Measurements from ENCODE around the gene ARID4B. TPM values are rescaled to one million over a fixed set of nuclear protein-coding genes. Genes with fewer than 3 reads are reported as not detected.
A peak's percentile ranks its signal among the peaks of the same experiment; 100 is the strongest.

ARID4B gene
- total and polyA plus RNA-seq, 2 of the 13 experiments (the other 11 are each of a cell fraction or from before 2014, with no cell fraction given) = 9.7 to 24.6 TPM

- TF ChIP-seq ZNF513 (CRISPR knock-in tag; conservative IDR thresholded peaks at IDR 0.05) = no peak
- no peak for TF ChIP-seq ZNF337 (CRISPR knock-in tag; IDR thresholded peaks at IDR 0.05; ENCODE audit: borderline replicate concordance, low read depth)
- TF ChIP-seq DRAP1 (CRISPR knock-in tag; IDR thresholded peaks at IDR 0.05) = peak; percentile 33
- no peak for TF ChIP-seq CREB1 (IDR thresholded peaks at IDR 0.05)
- no peak for TF ChIP-seq CREB1 (CRISPR knock-in tag; IDR thresholded peaks at IDR 0.05)
- TF ChIP-seq ZNF703 (CRISPR knock-in tag; IDR thresholded peaks at IDR 0.05; ENCODE audit: borderline replicate concordance) = no peak
- no peak for TF ChIP-seq PTBP1 (IDR thresholded peaks at IDR 0.05; ENCODE audit: low read depth, low read length, poor library complexity, severe bottlenecking)
- TF ChIP-seq WIZ (CRISPR knock-in tag; IDR thresholded peaks at IDR 0.05) = no peak
- peak; percentile 73; the same call in 1 of the 2 replicates for TF ChIP-seq ZNF652 (CRISPR knock-in tag; IDR thresholded peaks at IDR 0.05; ENCODE audit: borderline replicate concordance, low read depth)
- no peak for TF ChIP-seq PRDM15 (CRISPR knock-in tag; IDR thresholded peaks at IDR 0.05)
- peak; percentile 31; the same call in 1 of the 2 replicates for TF ChIP-seq ZNF362 (CRISPR knock-in tag; IDR thresholded peaks at IDR 0.05; ENCODE audit: borderline replicate concordance)
- no peak for TF ChIP-seq SRSF9 (IDR thresholded peaks at IDR 0.05; ENCODE audit: borderline replicate concordance, insufficient read depth, low read depth, low read length, poor library complexity, severe bottlenecking)
- peak; percentile 78 for TF ChIP-seq TBX2 (CRISPR knock-in tag; IDR thresholded peaks at IDR 0.05; ENCODE audit: borderline replicate concordance)
- TF ChIP-seq RELA (CRISPR knock-in tag; IDR thresholded peaks at IDR 0.05) = no peak
- TF ChIP-seq ZFP1 (CRISPR knock-in tag; IDR thresholded peaks at IDR 0.05) = no peak
- no peak for TF ChIP-seq PHF20 (CRISPR knock-in tag; IDR thresholded peaks at IDR 0.05)
- no peak for TF ChIP-seq NCOR1 (IDR thresholded peaks at IDR 0.05; ENCODE audit: borderline replicate concordance, low read length)
- TF ChIP-seq TGIF2 (CRISPR knock-in tag; IDR thresholded peaks at IDR 0.05) = no peak
- TF ChIP-seq ZNF263 (CRISPR knock-in tag; IDR thresholded peaks at IDR 0.05) = no peak
- no peak for TF ChIP-seq HOMEZ (CRISPR knock-in tag; IDR thresholded peaks at IDR 0.05; ENCODE audit: low read depth)
Measured at GRCh38 chr1:235129774-235130570, 198.0 kb downstream of the ARID4B start (continued).

All from HepG2 (cell line).